ENCODE data around the gene CRISPLD2. TPM values are rescaled to one million over a fixed set of nuclear protein-coding genes. Genes with fewer than 3 reads are reported as not detected.

CRISPLD2 gene
- total RNA-seq, 3 donors from 2014 or later: 94.7 to 386 (median 216) TPM

GRCh38 chr16:84896847-84897246 is 77.1 kb downstream of the CRISPLD2 start:
- intact Hi-C loops (cut with DNase I; ENCODE audit: low total_unique reads): no loop called here
- no peak for DNase-seq (ENCODE audit: low spot score in 2 of 2)
- H3K4me3 ChIP-seq: no peak overlapping the region
- TF ChIP-seq POLR2A (IDR thresholded peaks at IDR 0.05) (no peak), POLR2AphosphoS5 (IDR thresholded peaks at IDR 0.05) (no peak), CTCF (IDR thresholded peaks at IDR 0.05) (no peak)
- H3K27me3 ChIP-seq: no peaks in the 10 kb centered on the region
- no peak overlapping the region for H3K27ac ChIP-seq
- no peaks in the 10 kb centered on the region for H3K36me3 ChIP-seq
- no peaks in the 10 kb centered on the region for H3K4me1 ChIP-seq
- H3K9me3 ChIP-seq: no peaks in the 10 kb centered on the region

GRCh38 chr16:84897911-84898377 is 78.2 kb downstream of the CRISPLD2 start:
- Histone ChIP-seq H3K9me3 (no peaks in the 10 kb centered on the region), H3K4me1 (no peaks in the 10 kb centered on the region), H3K4me3 (no peak overlapping the region), H3K27ac (peak overlapping the region in 1 of 2 donors; percentile 52), H3K36me3 (no peaks in the 10 kb centered on the region), H3K27me3 (no peaks in the 10 kb centered on the region)
- TF ChIP-seq POLR2A (IDR thresholded peaks at IDR 0.05) (no peak), POLR2AphosphoS5 (IDR thresholded peaks at IDR 0.05) (no peak), CTCF (IDR thresholded peaks at IDR 0.05) (no peak)
- intact Hi-C loops (cut with DNase I; ENCODE audit: low total_unique reads): no loop called here
- DNase-seq (ENCODE audit: low spot score in 2 of 2): no peak

- intact Hi-C loops (cut with DNase I; ENCODE audit: low total_unique reads): no loop called here
- DNase-seq (ENCODE audit: low spot score in 2 of 2): no peak
- H3K4me1 ChIP-seq: no peaks in the 10 kb centered on the region
- H3K36me3 ChIP-seq: no peaks in the 10 kb centered on the region
- no peaks in the 10 kb centered on the region for H3K27me3 ChIP-seq
- H3K4me3 ChIP-seq: no peak overlapping the region
- peak overlapping the region in 1 of 2 donors; percentile 52 for H3K27ac ChIP-seq
- H3K9me3 ChIP-seq: no peaks in the 10 kb centered on the region
- TF ChIP-seq POLR2AphosphoS5 (IDR thresholded peaks at IDR 0.05): no peak
- TF ChIP-seq POLR2A (IDR thresholded peaks at IDR 0.05): no peak
- no peak for TF ChIP-seq CTCF (IDR thresholded peaks at IDR 0.05)
Observed at GRCh38 chr16:84898447-84898846, 78.7 kb downstream of the CRISPLD2 start.

GRCh38 chr16:84899414-84899813 is 79.6 kb downstream of the CRISPLD2 start:
- peak in 1 of 2 donors; percentile 86 for DNase-seq (ENCODE audit: low spot score in 2 of 2)
- H3K27ac ChIP-seq: peak overlapping the region in 1 of 2 donors; percentile 32
- no peaks in the 10 kb centered on the region for H3K36me3 ChIP-seq
- no peaks in the 10 kb centered on the region for H3K4me1 ChIP-seq
- no peaks in the 10 kb centered on the region for H3K9me3 ChIP-seq
- intact Hi-C loops (cut with DNase I; ENCODE audit: low total_unique reads): no loop called here
- TF ChIP-seq POLR2AphosphoS5 (IDR thresholded peaks at IDR 0.05): no peak
- no peak for TF ChIP-seq POLR2A (IDR thresholded peaks at IDR 0.05)
- no peak for TF ChIP-seq CTCF (IDR thresholded peaks at IDR 0.05)
- no peaks in the 10 kb centered on the region for H3K27me3 ChIP-seq
- no peak overlapping the region for H3K4me3 ChIP-seq

- no peak overlapping the region for H3K4me3 ChIP-seq
- H3K27ac ChIP-seq: peak overlapping the region in 1 of 2 donors; percentile 9
- H3K36me3 ChIP-seq: no peaks in the 10 kb centered on the region
- peaks cover 0 to 5% of the 10 kb centered on the region in 2 donors for H3K4me1 ChIP-seq
- TF ChIP-seq POLR2AphosphoS5 (IDR thresholded peaks at IDR 0.05) (no peak), POLR2A (IDR thresholded peaks at IDR 0.05) (no peak), CTCF (IDR thresholded peaks at IDR 0.05) (no peak)
- H3K27me3 ChIP-seq: no peaks in the 10 kb centered on the region
- intact Hi-C loops (cut with DNase I; ENCODE audit: low total_unique reads): no loop called here
- no peaks in the 10 kb centered on the region for H3K9me3 ChIP-seq
- no peak for DNase-seq (ENCODE audit: low spot score in 2 of 2)
Observed at GRCh38 chr16:84905965-84906460, 86.2 kb downstream of the CRISPLD2 start.
